ENCODE results near the gene MRPL19. TPM values are rescaled to one million over a fixed set of nuclear protein-coding genes. Genes with fewer than 3 reads are reported as not detected.

Gene MRPL19
- polyA plus RNA-seq, 3 donors = 4.5 to 25.0 (median 25.0) TPM

DNA sequence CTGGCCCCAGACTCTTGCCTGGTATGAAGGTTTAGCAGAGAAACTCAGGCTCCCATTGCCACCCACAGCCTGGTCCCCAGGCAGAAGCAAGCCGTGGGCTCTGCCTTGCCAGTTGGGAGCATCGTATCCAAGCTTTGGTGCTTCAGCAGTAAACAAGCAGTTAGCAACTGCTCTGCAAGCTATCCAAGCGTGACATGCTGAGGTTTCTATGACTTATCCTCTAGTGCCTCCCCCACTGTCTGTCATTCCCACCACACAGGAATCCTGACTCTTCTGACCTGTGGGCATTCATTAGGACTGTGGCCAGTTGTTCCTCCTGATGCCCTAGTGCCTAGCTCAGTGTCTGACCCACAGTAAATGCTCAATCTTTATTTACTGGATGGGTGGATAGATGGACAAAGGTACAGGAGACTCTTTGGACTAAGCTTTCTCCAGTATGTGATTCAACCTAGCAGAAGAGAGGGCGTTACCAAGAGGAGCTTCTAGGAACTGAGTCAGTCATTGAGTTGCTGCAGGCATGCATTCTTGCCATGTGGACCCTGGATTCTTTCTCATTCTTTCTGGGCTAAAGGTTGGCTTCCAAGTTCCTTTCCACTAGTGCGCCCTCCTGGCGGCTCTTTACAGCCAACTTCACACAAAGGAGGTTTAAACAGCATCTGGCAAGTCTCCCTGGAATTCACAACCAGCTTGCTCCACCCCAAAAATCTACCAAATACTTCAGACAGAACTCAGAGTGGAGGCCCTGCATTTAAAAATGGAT, 40.6 kb upstream of the MRPL19 start:
- no peaks in the 10 kb centered on the region for H3K9me3 ChIP-seq (replicated peaks in 1 of 2; ENCODE audit: control insufficient read depth in 1 of 2, insufficient read depth in 1 of 2, low read length in 2 of 2)
- DNase-seq = no peak
- 97% methylated on average over 6 of the region's 6 CpGs for WGBS (ENCODE audit: insufficient coverage)
- no peak overlapping the region for H2AFZ ChIP-seq (ENCODE audit: insufficient read depth, low read depth, low read length, poor library complexity, severe bottlenecking)
- H3K9ac ChIP-seq (ENCODE audit: insufficient read depth, low read length, poor library complexity, severe bottlenecking) = no peak overlapping the region
- Mint-ChIP-seq H3K27me3 (ENCODE audit: low read depth in 3 of 3) (peaks cover 33 to 49% (median 35%) of the 10 kb centered on the region in 3 donors), H3K36me3 (no peaks in the 10 kb centered on the region), H3K4me3 (no peak overlapping the region), H3K27ac (no peak overlapping the region), H3K4me1 (peaks cover 3% of the 10 kb centered on the region), H3K9me3 (peaks cover 0 to 2% (median 0%) of the 10 kb centered on the region in 7 donors)
- no peak overlapping the region for H3K4me2 ChIP-seq (replicated peaks; ENCODE audit: extremely low read depth, low read length, poor library complexity, severe bottlenecking)
- no peaks in the 10 kb centered on the region for H3K79me2 ChIP-seq (ENCODE audit: insufficient read depth, low read length)
- intact Hi-C loops (cut with micrococcal nuclease) = loop anchor here (5.0 to 10.0 kb wide), 2 partner anchors 689 to 691 kb away; no protein-coding TSS in a partner anchor
- no peak overlapping the region for H3K27ac ChIP-seq (ENCODE audit: low read depth in 1 of 2, low read length in 2 of 2)
- no peaks in the 10 kb centered on the region for H3K4me1 ChIP-seq (ENCODE audit: control insufficient read depth in 1 of 2, insufficient read depth in 2 of 2, low read length in 2 of 2)
- no peaks in the 10 kb centered on the region for H3K36me3 ChIP-seq (replicated peaks in 1 of 2; ENCODE audit: control insufficient read depth in 1 of 2, insufficient read depth in 2 of 2, low read length in 2 of 2)
- H4K20me1 ChIP-seq (ENCODE audit: insufficient read depth, low read length) = no peaks in the 10 kb centered on the region
- H3K27me3 ChIP-seq (ENCODE audit: control insufficient read depth in 2 of 2, insufficient read depth in 2 of 2, low read length in 2 of 2) = peaks cover 25% of the 10 kb centered on the region in 2 donors
- no peak overlapping the region for H3K4me3 ChIP-seq (replicated peaks in 1 of 3; ENCODE audit: low read depth in 2 of 3, low read length in 3 of 3)
- TF ChIP-seq, protein P1, sequence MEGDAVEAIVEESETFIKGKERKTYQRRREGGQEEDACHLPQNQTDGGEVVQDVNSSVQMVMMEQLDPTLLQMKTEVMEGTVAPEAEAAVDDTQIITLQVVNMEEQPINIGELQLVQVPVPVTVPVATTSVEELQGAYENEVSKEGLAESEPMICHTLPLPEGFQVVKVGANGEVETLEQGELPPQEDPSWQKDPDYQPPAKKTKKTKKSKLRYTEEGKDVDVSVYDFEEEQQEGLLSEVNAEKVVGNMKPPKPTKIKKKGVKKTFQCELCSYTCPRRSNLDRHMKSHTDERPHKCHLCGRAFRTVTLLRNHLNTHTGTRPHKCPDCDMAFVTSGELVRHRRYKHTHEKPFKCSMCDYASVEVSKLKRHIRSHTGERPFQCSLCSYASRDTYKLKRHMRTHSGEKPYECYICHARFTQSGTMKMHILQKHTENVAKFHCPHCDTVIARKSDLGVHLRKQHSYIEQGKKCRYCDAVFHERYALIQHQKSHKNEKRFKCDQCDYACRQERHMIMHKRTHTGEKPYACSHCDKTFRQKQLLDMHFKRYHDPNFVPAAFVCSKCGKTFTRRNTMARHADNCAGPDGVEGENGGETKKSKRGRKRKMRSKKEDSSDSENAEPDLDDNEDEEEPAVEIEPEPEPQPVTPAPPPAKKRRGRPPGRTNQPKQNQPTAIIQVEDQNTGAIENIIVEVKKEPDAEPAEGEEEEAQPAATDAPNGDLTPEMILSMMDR (IDR thresholded peaks at IDR 0.05) = no peak

DNA sequence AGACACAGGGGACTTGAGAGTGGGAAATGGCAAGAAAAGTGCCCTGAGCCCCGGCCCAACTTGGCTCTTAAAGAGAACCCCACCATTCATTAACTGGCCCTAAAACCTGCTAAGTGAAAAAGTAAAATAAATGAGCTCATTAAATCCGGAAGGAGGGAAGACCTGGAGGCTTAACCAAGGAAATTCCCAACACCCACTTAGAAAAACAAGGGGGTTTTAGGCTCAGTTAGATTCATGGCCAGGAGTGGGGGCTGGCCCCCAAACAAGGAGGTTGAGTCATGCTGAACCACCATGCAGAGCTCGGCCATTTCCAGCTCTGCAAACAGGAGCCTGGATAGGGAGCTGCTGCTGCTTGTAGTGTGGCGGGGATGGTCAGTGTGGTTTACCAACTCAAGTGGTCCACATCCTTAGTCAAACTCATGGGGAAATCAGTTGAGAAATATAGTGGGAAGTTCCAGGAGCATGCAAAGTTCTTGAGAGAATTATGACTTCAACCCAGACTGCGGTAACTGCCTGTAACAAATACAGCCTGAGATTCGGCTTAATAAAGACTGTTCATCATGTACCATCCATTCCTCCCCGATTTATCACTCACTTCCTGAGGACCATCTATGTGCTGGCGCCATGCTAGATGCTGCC, 39.7 kb upstream of the MRPL19 start:
- no peak overlapping the region for H3K4me3 Mint-ChIP-seq
- Histone ChIP-seq H3K4me3 (replicated peaks in 1 of 3; ENCODE audit: low read depth in 2 of 3, low read length in 3 of 3) (no peak overlapping the region), H3K36me3 (replicated peaks in 1 of 2; ENCODE audit: control insufficient read depth in 1 of 2, insufficient read depth in 2 of 2, low read length in 2 of 2) (no peaks in the 10 kb centered on the region), H3K27ac (ENCODE audit: low read depth in 1 of 2, low read length in 2 of 2) (no peak overlapping the region), H3K79me2 (ENCODE audit: insufficient read depth, low read length) (no peaks in the 10 kb centered on the region), H2AFZ (ENCODE audit: insufficient read depth, low read depth, low read length, poor library complexity, severe bottlenecking) (no peak overlapping the region), H3K4me2 (replicated peaks; ENCODE audit: extremely low read depth, low read length, poor library complexity, severe bottlenecking) (no peak overlapping the region), H3K27me3 (ENCODE audit: control insufficient read depth in 2 of 2, insufficient read depth in 2 of 2, low read length in 2 of 2) (peaks cover 25% of the 10 kb centered on the region in 2 donors), H3K4me1 (ENCODE audit: control insufficient read depth in 1 of 2, insufficient read depth in 2 of 2, low read length in 2 of 2) (no peaks in the 10 kb centered on the region), H3K9ac (ENCODE audit: insufficient read depth, low read length, poor library complexity, severe bottlenecking) (no peak overlapping the region), H3K9me3 (replicated peaks in 1 of 2; ENCODE audit: control insufficient read depth in 1 of 2, insufficient read depth in 1 of 2, low read length in 2 of 2) (no peaks in the 10 kb centered on the region), H4K20me1 (ENCODE audit: insufficient read depth, low read length) (no peaks in the 10 kb centered on the region)
- peaks cover 3% of the 10 kb centered on the region for H3K4me1 Mint-ChIP-seq
- H3K9me3 Mint-ChIP-seq = peaks cover 0 to 2% (median 0%) of the 10 kb centered on the region in 7 donors
- 47% methylated on average over 6 of the region's 8 CpGs for WGBS (ENCODE audit: insufficient coverage)
- peaks cover 34 to 45% (median 35%) of the 10 kb centered on the region in 3 donors for H3K27me3 Mint-ChIP-seq (ENCODE audit: low read depth in 3 of 3)
- H3K36me3 Mint-ChIP-seq = no peaks in the 10 kb centered on the region
- intact Hi-C loops (cut with micrococcal nuclease) = loop anchor here (5.0 to 10.0 kb wide), 2 partner anchors 690 to 692 kb away; no protein-coding TSS in a partner anchor
- no peak for DNase-seq
- TF ChIP-seq, protein P1 (IDR thresholded peaks at IDR 0.05) = no peak
- no peak overlapping the region for H3K27ac Mint-ChIP-seq

Measured in CD14-positive monocyte (primary cell).